ENCODE data around the gene DAGLA.
A peak's percentile ranks its signal among the peaks of the same experiment; 100 is the strongest.
"Not testable (repeated sequence)": the region's sequence is repeated elsewhere in the genome, so short reads cannot be mapped to it uniquely, and the experiment has no call there.

The DAGLA gene

GRCh38 chr11:61666684-61667297 is 13.4 kb upstream of the DAGLA start:
- no peak for DNase-seq

GRCh38 chr11:61667684-61668305 is 12.4 kb upstream of the DAGLA start:
- DNase-seq = no peak

- peak in 3 of 56 donors; percentile 24 to 52 (median 33) for DNase-seq
These were observed 10.8 kb upstream of the DAGLA start for GRCh38 chr11:61669417-61669816.

GRCh38 chr11:61670626-61671025 is 9.6 kb upstream of the DAGLA start:
- DNase-seq = no peak

GRCh38 chr11:61671527-61671926 is 8.7 kb upstream of the DAGLA start:
- no peak for DNase-seq

GRCh38 chr11:61673946-61674467 is 6.2 kb upstream of the DAGLA start:
- not testable (repeated sequence) for DNase-seq

GRCh38 chr11:61675826-61676225 is 4.4 kb upstream of the DAGLA start:
- DNase-seq = no peak

GRCh38 chr11:61679296-61679695 is 895 bp upstream of the DAGLA start:
- DNase-seq = peak in 17 of 56 donors; percentile 12 to 69 (median 37)

GRCh38 chr11:61680622-61681221 is 531 bp downstream of the DAGLA start:
- no peak for DNase-seq

- DNase-seq = no peak
These were observed 2.0 kb downstream of the DAGLA start for GRCh38 chr11:61682093-61682732.

- DNase-seq = no peak
These were observed 2.9 kb downstream of the DAGLA start for GRCh38 chr11:61682906-61683675.

GRCh38 chr11:61683961-61684869 is 4.0 kb downstream of the DAGLA start:
- no peak for DNase-seq

GRCh38 chr11:61684870-61685616 is 4.9 kb downstream of the DAGLA start:
- no peak for DNase-seq

- no peak for DNase-seq
These were observed 5.4 kb downstream of the DAGLA start for GRCh38 chr11:61685617-61685967.

- no peak for DNase-seq
These were observed 5.9 kb downstream of the DAGLA start for GRCh38 chr11:61686066-61686465.

- no peak for DNase-seq
These were observed 6.3 kb downstream of the DAGLA start for GRCh38 chr11:61686469-61686868.

GRCh38 chr11:61687420-61687819 is 7.2 kb downstream of the DAGLA start:
- no peak for DNase-seq

GRCh38 chr11:61688365-61689163 is 8.4 kb downstream of the DAGLA start:
- peak in 26 of 56 donors; percentile 12 to 70 (median 48) for DNase-seq

- DNase-seq = no peak
These were observed 8.9 kb downstream of the DAGLA start for GRCh38 chr11:61689164-61689496.

Data from nucleus accumbens (tissue), 56 donors.